GM18502 (cell line): Measurements from ENCODE around the gene MOSPD3.
"Not testable (repeated sequence)": the region's sequence is repeated elsewhere in the genome, so short reads cannot be mapped to it uniquely, and the experiment has no call there.

ENCODE experiments used
- ATAC-seq: cut with Tn5 transposase; IDR thresholded peaks from one replicate; pipeline ENCODE4 v1.9.1; 2021; ENCODE audit warnings: mild to moderate bottlenecking; ENCODE audit not compliant: unreplicated experiment, poor library complexity

Gene MOSPD3

DNA sequence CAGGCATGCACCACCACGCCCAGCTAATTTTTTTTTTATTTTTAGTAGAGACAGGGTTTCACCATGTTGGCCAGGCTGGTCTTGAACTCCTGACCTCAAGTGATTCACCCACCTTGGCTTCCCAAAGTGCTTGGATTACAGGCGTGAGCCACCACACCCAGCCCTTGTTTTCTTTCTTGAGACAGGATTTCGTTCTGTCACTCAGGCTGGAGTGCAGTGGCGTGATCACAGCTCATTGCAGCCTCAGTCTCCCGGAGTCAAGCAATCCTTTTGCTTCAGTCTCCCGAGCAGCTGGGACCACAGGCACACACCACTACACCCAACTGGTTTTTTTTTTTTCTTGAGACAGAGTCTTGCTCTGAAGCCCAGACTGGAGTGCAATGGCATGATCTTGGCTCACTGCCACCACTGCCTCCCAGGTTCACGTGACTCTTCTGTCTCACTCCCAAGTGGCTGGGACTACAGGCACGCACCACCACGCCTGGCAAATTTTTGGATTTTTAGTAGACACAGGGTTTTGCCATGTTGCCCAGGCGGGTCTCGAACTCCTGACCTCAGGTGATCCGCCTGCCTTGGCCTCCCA is 49.9 kb downstream of the MOSPD3 start:
- not testable (repeated sequence) for ATAC-seq
